Measurements from ENCODE around the gene NF1.

NF1 gene

GRCh38 chr17:31249835-31250141 lies 155.0 kb downstream of the NF1 start:
- Histone ChIP-seq H3K27ac (ENCODE audit: low read length) (peak overlapping the region; percentile 68; the same call in 1 of the 2 replicates), H3K9me2 (replicated peaks; ENCODE audit: insufficient read depth, low read length) (no peaks in the 10 kb centered on the region), H3K27me3 (replicated peaks; ENCODE audit: insufficient read depth, low read length) (no peaks in the 10 kb centered on the region), H3K79me2 (ENCODE audit: low read length) (no peaks in the 10 kb centered on the region), H4K20me1 (ENCODE audit: insufficient read depth, low read length) (no peaks in the 10 kb centered on the region), H3K36me3 (replicated peaks; ENCODE audit: insufficient read depth, low read length) (no peaks in the 10 kb centered on the region), H3K9ac (ENCODE audit: low read length) (no peak overlapping the region; the same call in 1 of the 2 replicates), H3F3A (ENCODE audit: insufficient read depth, low read length) (peaks cover 22% of the 10 kb centered on the region), H3K4me3 (ENCODE audit: low read length) (0 out of 2 replicates have a peak overlapping the region, but pooled peaks have one; percentile 21), H3K4me1 (ENCODE audit: low read length) (peaks cover 26% of the 10 kb centered on the region), H3K4me2 (ENCODE audit: low read depth, low read length) (peak overlapping the region; percentile 77), H3K9me3 (replicated peaks; ENCODE audit: insufficient read depth, low read length) (no peaks in the 10 kb centered on the region), H2AFZ (ENCODE audit: low read length) (no peak overlapping the region)
- TF ChIP-seq EZH2 (optimal IDR thresholded peaks at IDR 0.05; ENCODE audit: low read depth, low read length) (no peak), EZH2phosphoT487 (IDR thresholded peaks at IDR 0.05; ENCODE audit: low read length) (no peak), CTCF (IDR thresholded peaks at IDR 0.05; ENCODE audit: low read length) (no peak)
- DNase-seq = no peak

GRCh38 chr17:31250229-31250628 lies 155.5 kb downstream of the NF1 start:
- Histone ChIP-seq H3K9me3 (replicated peaks; ENCODE audit: insufficient read depth, low read length) (no peaks in the 10 kb centered on the region), H3K4me3 (ENCODE audit: low read length) (peak overlapping the region; percentile 21; the same call in 1 of the 2 replicates), H3K27me3 (replicated peaks; ENCODE audit: insufficient read depth, low read length) (no peaks in the 10 kb centered on the region), H3K36me3 (replicated peaks; ENCODE audit: insufficient read depth, low read length) (no peaks in the 10 kb centered on the region), H4K20me1 (ENCODE audit: insufficient read depth, low read length) (no peaks in the 10 kb centered on the region), H3K27ac (ENCODE audit: low read length) (peak overlapping the region; percentile 68; the same call in 1 of the 2 replicates), H3K9ac (ENCODE audit: low read length) (peak overlapping the region; percentile 18; the same call in 1 of the 2 replicates), H3K9me2 (replicated peaks; ENCODE audit: insufficient read depth, low read length) (no peaks in the 10 kb centered on the region), H3K79me2 (ENCODE audit: low read length) (no peaks in the 10 kb centered on the region), H3K4me2 (ENCODE audit: low read depth, low read length) (peak overlapping the region; percentile 77), H3F3A (ENCODE audit: insufficient read depth, low read length) (peaks cover 22% of the 10 kb centered on the region), H3K4me1 (ENCODE audit: low read length) (peaks cover 26% of the 10 kb centered on the region), H2AFZ (ENCODE audit: low read length) (no peak overlapping the region)
- DNase-seq = peak; percentile 74
- no peak for TF ChIP-seq CTCF (IDR thresholded peaks at IDR 0.05; ENCODE audit: low read length)
- TF ChIP-seq EZH2 (optimal IDR thresholded peaks at IDR 0.05; ENCODE audit: low read depth, low read length) = no peak
- TF ChIP-seq EZH2phosphoT487 (IDR thresholded peaks at IDR 0.05; ENCODE audit: low read length) = no peak

- peak overlapping the region; percentile 21 for H3K4me3 ChIP-seq (ENCODE audit: low read length)
- no peaks in the 10 kb centered on the region for H3K27me3 ChIP-seq (replicated peaks; ENCODE audit: insufficient read depth, low read length)
- no peaks in the 10 kb centered on the region for H3K9me2 ChIP-seq (replicated peaks; ENCODE audit: insufficient read depth, low read length)
- peak overlapping the region; percentile 77 for H3K4me2 ChIP-seq (ENCODE audit: low read depth, low read length)
- no peak for DNase-seq
- no peaks in the 10 kb centered on the region for H3K79me2 ChIP-seq (ENCODE audit: low read length)
- no peak for TF ChIP-seq EZH2phosphoT487 (IDR thresholded peaks at IDR 0.05; ENCODE audit: low read length)
- TF ChIP-seq CTCF (IDR thresholded peaks at IDR 0.05; ENCODE audit: low read length) = no peak
- TF ChIP-seq EZH2 (optimal IDR thresholded peaks at IDR 0.05; ENCODE audit: low read depth, low read length) = no peak
- H4K20me1 ChIP-seq (ENCODE audit: insufficient read depth, low read length) = no peaks in the 10 kb centered on the region
- peak overlapping the region; percentile 68; the same call in 1 of the 2 replicates for H3K27ac ChIP-seq (ENCODE audit: low read length)
- H3K9ac ChIP-seq (ENCODE audit: low read length) = peak overlapping the region; percentile 18; the same call in 1 of the 2 replicates
- H3F3A ChIP-seq (ENCODE audit: insufficient read depth, low read length) = peaks cover 22% of the 10 kb centered on the region
- no peak overlapping the region for H2AFZ ChIP-seq (ENCODE audit: low read length)
- H3K9me3 ChIP-seq (replicated peaks; ENCODE audit: insufficient read depth, low read length) = no peaks in the 10 kb centered on the region
- peaks cover 26% of the 10 kb centered on the region for H3K4me1 ChIP-seq (ENCODE audit: low read length)
- H3K36me3 ChIP-seq (replicated peaks; ENCODE audit: insufficient read depth, low read length) = no peaks in the 10 kb centered on the region
Observed at GRCh38 chr17:31251105-31251969, 156.6 kb downstream of the NF1 start.
